Endothelial cell of umbilical vein (primary cell): ENCODE measurements around the gene SCRN1. TPM values are rescaled to one million over a fixed set of nuclear protein-coding genes. Genes with fewer than 3 reads are reported as not detected.

Source experiments
- BruUV-seq: library from RNA; stranded (reverse); fragments of 400-500 nt; replicated peaks from 2 replicates; lab custom pipeline; 2021; lab: Mats Ljungman, UMichigan
- CTCF ChIA-PET: fragments of 300-600, 350-600 bp; sonication (Branson Sonifier 250); formaldehyde crosslinking; loops from one replicate; lab custom pipeline; 2021; ENCODE audit warnings: antibody characterized with exemption, inconsistent platforms; lab: Charles Lee
- POLR2A ChIA-PET: fragments of 300-600, 350-600 bp; sonication (Branson Sonifier 250); formaldehyde crosslinking; loops from one replicate; lab custom pipeline; 2021; ENCODE audit warnings: antibody characterized with exemption, inconsistent platforms; lab: Charles Lee
- DNase-seq: peaks from one replicate; pipeline ENCODE4 v3.0.0-alpha.2; 2011; ENCODE audit warnings: low read depth, low spot score
- FAIRE-seq: peaks from 2 replicates; lab custom pipeline; 2011; peaks lifted over from hg19 to GRCh38; lab: Jason Lieb, UNC
- H2AFZ ChIP-seq: 2 replicates; pipeline ENCODE4 v1.6.0; 2012; ENCODE audit warnings: low read depth, low read length, control low read depth, inconsistent platforms
- H3K27ac ChIP-seq: 2 replicates; pipeline ENCODE4 v1.5.1; 2011; ENCODE audit warnings: low read depth, mild to moderate bottlenecking, control low read depth, low read length, moderate library complexity; ENCODE audit not compliant: insufficient read depth
- H3K27me3 ChIP-seq, 2 experiments: 2 replicates each; pipeline versions ENCODE4 v1.6.0 to v1.6.1; 2011; ENCODE audit warnings: low read length in 2 of 2, mixed read lengths in 1 of 2; ENCODE audit not compliant: control insufficient read depth in 2 of 2, insufficient read depth in 2 of 2
- H3K36me3 ChIP-seq, 2 experiments: 2 replicates in 1 of 2; 3 replicates in 1 of 2; pipeline ENCODE4 v1.5.1; 2011; ENCODE audit warnings: low read length in 2 of 2, mild to moderate bottlenecking in 1 of 2, moderate library complexity in 1 of 2; ENCODE audit not compliant: control insufficient read depth in 2 of 2, insufficient read depth in 2 of 2; ENCODE audit errors: extremely low read depth in 1 of 2
- H3K4me1 ChIP-seq: 3 replicates; pipeline ENCODE4 v1.5.1; 2011; ENCODE audit warnings: mild to moderate bottlenecking, low read length; ENCODE audit not compliant: control insufficient read depth, insufficient read depth; ENCODE audit errors: extremely low read depth
- H3K4me2 ChIP-seq: 2 replicates; pipeline ENCODE4 v1.6.1; 2011; ENCODE audit warnings: low read length, control low read depth, mixed read lengths; ENCODE audit not compliant: insufficient read depth
- H3K4me3 ChIP-seq, 3 experiments: fragments of 200-600 bp in 1 of 3; sonication (generic), shearing (Covaris generic) in 1 of 3; replicated peaks in 1 of 3; 2 replicates each; pipeline ENCODE4 v1.5.1; 2011 to 2016; ENCODE audit warnings: control low read depth in 3 of 3, low read length in 3 of 3, mild to moderate bottlenecking in 2 of 3, inconsistent platforms in 1 of 3, low read depth in 1 of 3, moderate library complexity in 1 of 3; ENCODE audit not compliant: insufficient read depth in 1 of 3
- H3K79me2 ChIP-seq: 2 replicates; pipeline ENCODE4 v1.6.0; 2012; ENCODE audit warnings: low read length, inconsistent platforms; ENCODE audit not compliant: control insufficient read depth, insufficient read depth
- H3K9ac ChIP-seq: replicated peaks from 2 replicates; pipeline ENCODE3; 2011; ENCODE audit warnings: low read length, control low read depth; ENCODE audit not compliant: insufficient read depth; ENCODE audit errors: extremely low read depth
- H3K9me1 ChIP-seq: replicated peaks from 3 replicates; pipeline ENCODE4 v1.6.0; 2011; ENCODE audit warnings: mild to moderate bottlenecking, low read length; ENCODE audit not compliant: control insufficient read depth, insufficient read depth; ENCODE audit errors: extremely low read depth
- H3K9me3 ChIP-seq: replicated peaks from 2 replicates; pipeline ENCODE4 v1.5.1; 2012; ENCODE audit warnings: low read length, inconsistent platforms; ENCODE audit not compliant: control insufficient read depth, insufficient read depth
- H4K20me1 ChIP-seq: replicated peaks from 2 replicates; pipeline ENCODE3; 2011; ENCODE audit warnings: mild to moderate bottlenecking, low read length; ENCODE audit not compliant: control insufficient read depth, insufficient read depth; ENCODE audit errors: extremely low read depth
- EZH2 ChIP-seq: IDR thresholded peaks from 2 replicates; pipeline ENCODE4 v1.6.1; 2012; ENCODE audit warnings: borderline replicate concordance, low read depth, mild to moderate bottlenecking, moderate library complexity, low read length, inconsistent platforms; ENCODE audit not compliant: severe bottlenecking
- GATA2 ChIP-seq: IDR thresholded peaks from 2 replicates; pipeline ENCODE4 v1.7.0; 2011; ENCODE audit warnings: low read depth, mild to moderate bottlenecking, moderate library complexity, mixed read lengths, low read length; ENCODE audit not compliant: insufficient read length, insufficient read depth
- JUN ChIP-seq: IDR thresholded peaks from 2 replicates; pipeline ENCODE4 v1.6.1; 2011; ENCODE audit warnings: borderline replicate concordance, low read depth; ENCODE audit not compliant: insufficient read length, insufficient read depth
- MYC ChIP-seq: IDR thresholded peaks from one replicate; pipeline ENCODE4 v1.6.1; 2011; ENCODE audit warnings: mild to moderate bottlenecking, low read depth, low read length
- POLR2A ChIP-seq: IDR thresholded peaks from 2 replicates; pipeline ENCODE4 v1.6.1; 2012; ENCODE audit warnings: low read depth, mild to moderate bottlenecking, control low read depth, low read length
- POLR2AphosphoS5 ChIP-seq: IDR thresholded peaks from 2 replicates; pipeline ENCODE4 v1.6.1; 2012; ENCODE audit warnings: low read depth, mild to moderate bottlenecking, control low read depth, low read length, moderate library complexity; ENCODE audit not compliant: insufficient read depth
- dilution Hi-C: fragments of 300-500 bp; cut with MboI; formaldehyde crosslinking; loops from one replicate; pipeline ENCODE4 v1.15.0; 2019; ENCODE audit warnings: low sequenced_read_pairs; ENCODE audit not compliant: extremely low pct_ligation_motif_present
- intact Hi-C: fragments of 100-400 bp; cut with micrococcal nuclease; formaldehyde crosslinking; loops from one replicate; pipeline ENCODE4 v1.10.0; 2022
- polyA plus RNA-seq, 4 experiments: library from polyadenylated mRNA; depleted of rRNA in 3 of 4; stranded (reverse) in 3 of 4; unstranded in 1 of 4; fragments of >200 nt; gene quantifications; 2 replicates each; pipeline versions ENCODE4 v1.2.1 to v1.2.3, GENCODE V29; 2011 to 2012; ENCODE audit warnings: missing spikeins in 1 of 4
- total RNA-seq: library from RNA; stranded (reverse); gene quantifications from 2 replicates; pipeline ENCODE4 v1.2.3, GENCODE V29; 2021
- TF ChIP-seq, protein P1 (sequence below): IDR thresholded peaks from 2 replicates; pipeline ENCODE4 v1.6.1; 2011; ENCODE audit not compliant: insufficient read depth, insufficient read length

Gene SCRN1
- total and polyA plus RNA-seq, 2 donors (not counting 3 experiments of a cell fraction or from before 2014, with no cell fraction given): 57.0 to 127 TPM

DNA sequence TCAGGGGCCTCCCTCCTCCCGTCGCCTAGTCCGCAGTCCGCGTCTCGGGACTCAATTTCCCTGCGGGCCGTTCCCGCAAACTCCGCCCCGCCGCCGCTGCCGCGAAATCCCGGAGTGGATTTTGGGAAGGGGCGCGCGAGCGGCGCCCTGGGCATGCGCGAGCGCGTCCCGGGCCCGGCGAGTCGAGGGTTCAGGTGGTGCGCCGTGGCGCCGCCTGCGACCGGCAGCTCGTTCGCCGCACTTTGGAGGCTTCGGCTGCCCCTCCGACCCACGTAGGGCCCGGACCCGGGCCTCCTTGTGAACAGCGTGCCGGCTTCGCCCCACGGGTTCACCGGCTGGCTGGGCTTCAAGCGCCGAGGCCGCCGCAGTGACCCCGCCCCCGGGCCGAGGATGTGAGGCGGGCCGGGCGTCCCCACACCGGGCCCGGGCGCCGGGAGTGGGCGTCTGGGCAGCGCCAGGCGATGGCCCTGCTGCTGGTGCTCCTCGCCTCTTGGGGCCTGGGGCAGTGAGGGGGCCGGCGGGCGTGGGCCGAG is 38.7 kb upstream of the SCRN1 start, which contains the start of gene PLEKHA8:
Gene PLEKHA8 (plus strand): TSS at position 197 of the 533 bp plus-strand sequence. CDS start 351 bp downstream, outside the sequence.
- Histone ChIP-seq H3K9me1 (no peaks in the 10 kb centered on the region), H3K27ac (peak within 1 kb of the TSS; percentile 53), H2AFZ (peak within 1 kb of the TSS; percentile 99), H3K4me2 (peak within 1 kb of the TSS; percentile 99), H3K27me3 (no peaks in the 10 kb centered on the region), H3K4me3 (peak within 1 kb of the TSS; percentile 60 to 100 (median 99)), H3K79me2 (peaks cover 42% of the 10 kb centered on the region), H3K36me3 (no peaks in the 10 kb centered on the region), H3K4me1 (peaks cover 39% of the 10 kb centered on the region), H3K9me3 (no peaks in the 10 kb centered on the region), H3K9ac (peak within 1 kb of the TSS; percentile 63), H4K20me1 (peaks cover 14% of the 10 kb centered on the region)
- intact Hi-C loops: loop anchor here (1.0 to 5.0 kb wide), 4 partner anchors 8 to 254 kb away; partner anchors contain the start of genes MTURN and ZNRF2
- no TSS peak for BruUV-seq
- peak; percentile 88 for DNase-seq
- ChIA-PET POLR2A (no interaction called here), CTCF (interaction anchor here (1.1 to 2.0 kb wide), 5 partner anchors 9 to 536 kb away, joined by 3 to 10 read pairs (median 4); no protein-coding TSS in a partner anchor)
- TF ChIP-seq JUN (no peak), EZH2 (no peak), MYC (no peak), POLR2A (no peak), GATA2 (no peak), POLR2AphosphoS5 (peak; percentile 49)
- TF ChIP-seq, protein P1, sequence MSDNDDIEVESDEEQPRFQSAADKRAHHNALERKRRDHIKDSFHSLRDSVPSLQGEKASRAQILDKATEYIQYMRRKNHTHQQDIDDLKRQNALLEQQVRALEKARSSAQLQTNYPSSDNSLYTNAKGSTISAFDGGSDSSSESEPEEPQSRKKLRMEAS: no peak
- peak; percentile 82 for FAIRE-seq
- dilution Hi-C loops: no loop called here
